Measurements from ENCODE around the gene RPL18A.

GRCh38 chr19:17888260-17888659, 28.6 kb downstream of the RPL18A start:
- no peak for TF ChIP-seq CTCF (IDR thresholded peaks at IDR 0.05 in 4 of 5, conservative IDR thresholded peaks at IDR 0.05 in 1 of 5)
- no peak for TF ChIP-seq POLR2A (IDR thresholded peaks at IDR 0.05)

All from gastrocnemius medialis (tissue), 4 donors.